ENCODE data around the gene PLET1.

Gene PLET1

GRCh38 chr11:112281726-112282125, 21.1 kb upstream of the PLET1 start:
- DNase-seq (ENCODE audit: low read depth): no peak

GRCh38 chr11:112280268-112281126, 19.8 kb upstream of the PLET1 start:
- peak; percentile 45 for DNase-seq (ENCODE audit: low read depth)

GRCh38 chr11:112279901-112280267, 19.2 kb upstream of the PLET1 start:
- peak; percentile 66 for DNase-seq (ENCODE audit: low read depth)

- no peak for DNase-seq (ENCODE audit: low read depth)
Measured at GRCh38 chr11:112278803-112279202, 18.1 kb upstream of the PLET1 start.

- DNase-seq (ENCODE audit: low read depth): no peak
Measured at GRCh38 chr11:112277941-112278340, 17.3 kb upstream of the PLET1 start.

- no peak for DNase-seq (ENCODE audit: low read depth)
Measured at GRCh38 chr11:112277029-112277428, 16.4 kb upstream of the PLET1 start.

GRCh38 chr11:112274007-112274783, 13.5 kb upstream of the PLET1 start:
- no peak for DNase-seq (ENCODE audit: low read depth)

- DNase-seq (ENCODE audit: low read depth): no peak
Measured at GRCh38 chr11:112273066-112273465, 12.4 kb upstream of the PLET1 start.

- no peak for DNase-seq (ENCODE audit: low read depth)
Measured at GRCh38 chr11:112271242-112271641, 10.6 kb upstream of the PLET1 start.

- no peak for DNase-seq (ENCODE audit: low read depth)
Measured at GRCh38 chr11:112270551-112271180, 10.0 kb upstream of the PLET1 start.

GRCh38 chr11:112269139-112269538, 8.5 kb upstream of the PLET1 start:
- DNase-seq (ENCODE audit: low read depth): no peak

- no peak for DNase-seq (ENCODE audit: low read depth)
Measured at GRCh38 chr11:112268406-112268805, 7.7 kb upstream of the PLET1 start.

- DNase-seq (ENCODE audit: low read depth): no peak
Measured at GRCh38 chr11:112267188-112267591, 6.5 kb upstream of the PLET1 start.

- no peak for DNase-seq (ENCODE audit: low read depth)
Measured at GRCh38 chr11:112266410-112266778, 5.7 kb upstream of the PLET1 start.

- DNase-seq (ENCODE audit: low read depth): no peak
Measured at GRCh38 chr11:112265659-112266409, 5.2 kb upstream of the PLET1 start.

- no peak for DNase-seq (ENCODE audit: low read depth)
Measured at GRCh38 chr11:112255067-112255720, 5.5 kb downstream of the PLET1 start.

- DNase-seq (ENCODE audit: low read depth): no peak
Measured at GRCh38 chr11:112253605-112254242, 6.9 kb downstream of the PLET1 start.

- no peak for DNase-seq (ENCODE audit: low read depth)
Measured at GRCh38 chr11:112249871-112250610, 10.6 kb downstream of the PLET1 start.

GRCh38 chr11:112248201-112248600, 12.5 kb downstream of the PLET1 start:
- DNase-seq (ENCODE audit: low read depth): no peak

GRCh38 chr11:112247201-112247600, 13.5 kb downstream of the PLET1 start:
- no peak for DNase-seq (ENCODE audit: low read depth)
